Measurements from ENCODE around the gene CHAT. TPM values are rescaled to one million over a fixed set of nuclear protein-coding genes. Genes with fewer than 3 reads are reported as not detected.
"Not testable (repeated sequence)": the region's sequence is repeated elsewhere in the genome, so short reads cannot be mapped to it uniquely, and the experiment has no call there.

The CHAT gene
- total RNA-seq, 1 donor from 2014 or later: 0.14 TPM

DNA sequence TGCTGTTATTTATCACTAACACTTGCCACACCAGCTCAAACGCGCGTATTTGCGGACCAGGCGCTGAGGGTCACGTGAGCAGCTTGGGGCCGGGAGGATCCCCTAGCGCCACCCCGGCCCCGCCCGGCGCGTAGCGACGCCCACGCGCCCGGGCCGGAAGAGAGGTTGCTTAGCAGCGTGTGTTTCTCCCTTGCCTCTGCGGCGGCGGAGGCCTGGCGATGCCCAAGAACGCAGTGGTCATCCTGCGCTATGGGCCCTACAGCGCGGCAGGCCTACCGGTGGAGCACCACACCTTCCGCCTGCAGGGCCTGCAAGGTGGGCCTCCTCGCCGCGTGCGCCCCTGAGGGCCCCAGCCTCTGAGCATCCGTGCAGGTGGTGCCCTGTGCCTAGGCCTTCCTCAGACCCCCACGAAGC lies 65.7 kb downstream of the CHAT start, which contains the start of gene C10orf53:
Gene C10orf53, plus strand, starts transcription at position 172 of the 414 bp plus-strand sequence. Its CDS starts 47 bp downstream, at position 219.
- intact Hi-C loops (cut with micrococcal nuclease): no loop called here

DNA sequence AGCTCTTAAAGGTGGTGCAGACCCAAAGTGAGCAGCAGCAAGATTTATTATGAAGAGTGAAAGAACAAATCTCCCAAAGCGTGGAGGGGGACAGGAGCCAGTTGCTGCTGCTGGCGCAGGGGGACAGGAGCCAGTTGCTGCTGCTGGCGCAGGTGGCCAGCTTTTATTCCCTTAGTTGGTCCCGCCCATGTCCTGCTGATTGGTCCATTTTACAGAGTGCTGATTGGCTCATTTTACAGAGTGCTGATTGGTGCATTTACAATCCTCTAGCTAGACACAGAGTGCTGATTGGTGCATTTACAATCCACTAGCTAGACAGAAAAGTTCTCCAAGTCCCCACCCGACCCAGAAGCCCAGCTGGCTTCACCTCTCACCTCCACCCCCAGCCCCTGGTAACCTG lies 68.6 kb downstream of the CHAT start:
- intact Hi-C loops (cut with micrococcal nuclease): not testable (repeated sequence)

DNA sequence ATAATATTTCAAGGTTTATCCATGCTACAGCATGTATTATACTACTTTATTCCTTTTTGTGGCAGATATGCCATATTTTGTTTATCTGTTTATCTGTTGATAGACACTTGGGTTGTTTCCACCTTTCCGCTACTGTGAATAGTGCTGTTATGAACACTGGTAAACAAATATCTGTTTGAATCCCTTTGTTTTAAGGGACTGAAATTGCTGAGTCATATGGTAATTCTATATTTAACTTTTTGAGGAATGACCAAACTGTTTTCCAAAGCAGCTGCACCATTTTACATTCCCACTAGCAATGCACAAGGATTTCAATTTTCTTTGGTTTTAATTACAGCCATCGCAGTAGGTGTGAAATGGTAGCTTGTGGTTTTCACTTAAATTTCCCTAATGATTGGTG lies 69.0 kb downstream of the CHAT start:
- intact Hi-C loops (cut with micrococcal nuclease): no loop called here

GRCh38 chr10:49686651-49687050 lies 72.8 kb downstream of the CHAT start:
- intact Hi-C loops (cut with micrococcal nuclease): no loop called here

DNA sequence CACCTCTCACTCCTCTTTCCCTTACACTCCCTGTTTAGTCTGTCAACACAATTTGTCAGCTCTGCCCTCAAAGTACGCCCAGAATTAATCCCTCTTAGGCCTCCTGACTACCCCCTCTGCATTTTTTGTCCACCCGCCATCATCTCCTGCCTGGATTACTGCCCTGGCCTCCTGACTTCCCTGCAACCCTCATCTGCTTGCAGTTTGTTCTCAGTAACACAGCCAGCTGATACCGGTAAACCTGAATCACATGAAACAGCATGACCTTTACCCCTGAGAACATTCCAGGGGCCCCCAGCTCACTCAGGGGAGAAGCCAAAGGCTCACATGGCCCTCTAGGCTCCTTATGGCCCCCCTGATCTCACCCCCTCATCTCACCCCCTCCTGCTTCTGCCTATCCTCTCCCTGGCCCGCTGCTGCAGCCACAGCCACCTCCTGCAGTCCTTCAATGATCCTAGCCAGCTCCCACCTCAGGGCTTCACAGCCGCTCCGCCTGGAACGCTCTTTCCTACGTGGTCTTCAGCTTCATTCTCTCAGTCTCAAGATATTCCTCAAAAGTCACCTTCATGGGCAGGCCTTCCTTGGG lies 74.5 kb downstream of the CHAT start:
- intact Hi-C loops (cut with micrococcal nuclease): no loop called here

DNA sequence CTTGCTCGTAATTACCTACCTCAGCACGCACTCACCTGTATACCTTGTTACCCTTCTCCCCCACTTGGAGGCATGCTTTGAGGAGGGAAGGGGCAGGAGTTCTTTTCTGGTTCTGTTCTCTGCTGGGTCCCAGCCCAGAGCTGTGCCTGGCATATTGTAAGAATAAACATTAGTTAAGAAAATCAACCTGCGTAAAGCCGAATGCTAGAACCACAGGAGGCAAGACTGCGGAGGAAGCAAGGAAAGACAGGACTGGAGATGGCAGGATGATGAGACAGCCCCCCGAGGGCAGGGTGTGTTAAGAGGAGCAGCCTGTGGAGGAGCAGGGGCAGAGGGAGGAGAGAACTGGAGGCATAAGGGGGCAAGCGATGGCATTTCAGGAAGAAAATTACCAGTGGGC lies 75.1 kb downstream of the CHAT start:
- intact Hi-C loops (cut with micrococcal nuclease): no loop called here

DNA sequence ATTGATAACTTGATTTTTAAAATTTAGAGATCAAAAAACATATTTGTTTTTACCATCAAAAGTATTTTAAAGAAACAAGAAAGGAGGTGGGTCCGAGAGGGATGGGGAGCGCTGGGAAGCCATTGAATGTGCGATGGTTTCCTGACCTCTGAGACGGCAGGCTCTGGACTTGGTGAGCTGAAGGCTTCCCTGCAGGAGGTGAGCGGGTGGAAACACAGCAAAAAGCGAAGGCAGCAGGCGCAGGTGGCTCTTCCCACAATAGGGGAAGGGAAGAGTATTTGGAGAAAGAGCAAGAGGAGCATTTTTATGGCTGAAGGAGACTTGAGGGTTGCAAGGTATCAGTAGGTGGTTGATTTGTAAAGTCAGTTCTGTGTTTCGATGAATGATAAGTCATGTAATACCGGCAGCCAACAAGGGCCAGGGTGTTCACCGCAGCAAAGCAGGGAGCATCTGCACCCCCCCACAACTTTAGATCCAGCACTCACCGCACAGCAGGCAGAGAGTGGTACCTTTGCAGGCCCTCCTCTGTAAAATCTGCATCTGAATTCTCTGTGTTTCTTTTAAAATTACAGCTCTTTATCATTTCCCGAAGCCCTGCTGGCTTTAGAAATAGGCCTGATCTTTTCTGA lies 76.2 kb downstream of the CHAT start:
- intact Hi-C loops (cut with micrococcal nuclease): no loop called here

DNA sequence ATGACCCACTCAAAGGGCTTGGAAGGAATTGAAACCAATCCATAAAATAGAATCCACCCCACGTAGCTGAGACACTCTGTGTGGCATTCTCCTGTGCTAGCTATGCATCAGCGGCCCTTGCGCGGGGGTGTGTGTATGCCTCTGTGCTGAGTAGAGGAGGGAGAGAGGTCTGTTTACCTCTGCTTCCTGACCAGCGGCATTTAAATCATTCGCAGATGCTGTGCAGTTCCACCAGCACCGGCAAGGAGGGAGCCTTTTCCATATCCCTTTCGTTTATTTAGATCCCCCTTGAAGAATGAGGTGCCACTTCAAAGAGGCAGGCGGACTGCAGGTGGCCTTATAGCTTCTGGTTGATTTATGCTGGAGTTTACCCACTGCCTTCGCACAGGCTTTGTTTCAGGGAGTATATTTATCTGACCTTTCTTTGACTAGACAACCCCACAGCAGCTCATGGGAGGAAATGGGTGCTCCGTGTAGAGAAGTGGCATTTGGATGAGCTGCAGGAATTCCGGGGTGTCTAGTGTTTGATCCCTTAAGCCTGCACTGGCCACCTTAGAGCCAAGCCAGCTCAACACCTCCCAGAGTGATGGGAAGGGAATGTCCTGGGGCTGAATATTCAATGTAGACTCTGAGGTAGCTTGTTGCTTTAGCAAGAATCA lies 77.0 kb downstream of the CHAT start:
- intact Hi-C loops (cut with micrococcal nuclease): no loop called here

DNA sequence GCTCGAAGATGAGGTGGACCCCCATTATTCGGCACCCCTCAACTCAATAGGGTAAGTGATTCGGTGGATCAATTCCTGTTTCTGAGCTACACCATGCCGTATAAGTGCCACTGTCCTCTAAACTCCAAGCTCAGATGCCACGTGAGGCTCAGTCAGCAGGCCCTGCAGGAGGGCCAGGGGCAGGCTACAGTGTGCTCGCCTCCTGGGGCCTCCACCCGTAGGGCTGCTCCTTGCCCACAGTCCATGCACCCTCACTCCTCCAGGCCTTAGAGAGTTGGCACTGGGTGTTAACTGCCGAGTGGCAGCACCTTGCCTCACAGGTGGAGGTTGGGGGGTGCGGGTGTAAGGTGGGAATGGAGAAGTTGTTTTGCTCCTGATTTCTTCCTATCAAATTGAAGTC lies 77.8 kb downstream of the CHAT start:
- intact Hi-C loops (cut with micrococcal nuclease): no loop called here

- intact Hi-C loops (cut with micrococcal nuclease): no loop called here
Observed at GRCh38 chr10:49694466-49694865, 80.6 kb downstream of the CHAT start.

GRCh38 chr10:49696311-49696710 lies 82.5 kb downstream of the CHAT start:
- intact Hi-C loops (cut with micrococcal nuclease): no loop called here

- intact Hi-C loops (cut with micrococcal nuclease): no loop called here
Observed at GRCh38 chr10:49698679-49699078, 84.8 kb downstream of the CHAT start.

GRCh38 chr10:49700211-49700610 lies 86.4 kb downstream of the CHAT start:
- intact Hi-C loops (cut with micrococcal nuclease): no loop called here

DNA sequence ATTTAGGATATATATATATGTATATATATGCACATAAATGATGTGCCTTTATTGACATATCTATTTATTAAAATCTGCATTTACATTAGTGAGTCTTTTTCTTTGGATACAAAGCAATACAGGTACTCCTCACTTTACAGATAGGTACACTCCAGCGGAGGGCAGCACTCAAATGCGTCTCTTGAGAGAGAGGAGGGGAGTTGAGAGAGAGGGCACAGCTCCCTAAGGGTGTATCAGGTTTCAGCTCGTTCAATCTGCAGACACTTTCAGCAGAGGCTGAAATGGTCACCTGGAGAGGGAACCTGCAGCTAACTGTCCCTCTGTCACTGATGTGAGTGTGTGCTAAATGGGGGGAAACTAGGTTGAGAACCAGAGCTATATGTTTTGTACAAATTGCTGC lies 87.2 kb downstream of the CHAT start:
- intact Hi-C loops (cut with micrococcal nuclease): no loop called here

- intact Hi-C loops (cut with micrococcal nuclease): no loop called here
Observed at GRCh38 chr10:49707585-49707984, 93.7 kb downstream of the CHAT start.

DNA sequence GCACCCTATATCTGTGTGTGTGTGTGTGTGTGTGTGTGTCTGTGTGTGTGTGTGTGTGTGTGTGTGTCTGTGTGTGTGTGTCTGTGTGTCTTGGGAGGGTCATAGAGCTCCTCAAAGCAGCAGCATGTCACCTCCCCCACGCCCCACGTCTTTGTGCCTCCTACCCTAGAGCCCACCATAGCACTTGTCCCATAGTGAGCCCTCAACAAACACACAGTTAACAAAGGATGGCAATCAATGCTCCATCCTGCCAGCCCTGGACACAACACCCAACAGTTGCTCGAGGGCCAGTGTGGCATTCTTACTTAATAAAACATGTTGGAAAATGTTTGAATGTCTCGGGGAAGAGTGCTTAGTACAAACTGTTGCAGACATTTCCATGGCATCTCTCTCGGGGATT lies 96.1 kb downstream of the CHAT start:
- intact Hi-C loops (cut with micrococcal nuclease): no loop called here

GRCh38 chr10:49710966-49711365 lies 97.1 kb downstream of the CHAT start:
- intact Hi-C loops (cut with micrococcal nuclease): no loop called here

- intact Hi-C loops (cut with micrococcal nuclease): no loop called here
Observed at GRCh38 chr10:49711481-49711880, 97.6 kb downstream of the CHAT start.

DNA sequence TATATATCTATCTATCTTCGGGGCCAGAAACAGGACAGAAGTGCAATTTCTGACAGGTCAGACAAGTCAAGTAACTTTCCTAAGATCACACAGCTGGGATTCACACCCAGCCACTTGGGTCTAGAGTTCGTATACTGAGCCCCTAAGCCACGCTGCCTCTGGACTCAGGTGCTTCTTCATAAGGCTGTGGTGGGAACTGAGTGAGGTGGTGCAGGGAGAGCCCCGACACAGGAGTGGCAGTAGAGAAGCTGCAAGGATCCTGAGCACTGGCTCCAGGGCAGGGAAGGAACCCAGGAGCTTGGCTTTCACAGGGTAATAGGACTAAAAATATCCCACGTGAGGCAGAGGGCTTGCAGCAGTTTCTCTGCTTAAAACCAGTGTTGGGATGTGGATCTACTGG lies 99.4 kb downstream of the CHAT start:
- intact Hi-C loops (cut with micrococcal nuclease): no loop called here

All from T-helper 2 cell treated with Interferon-gamma antibody and Interleukin-4, amounts not matched to agents 100 ng/mL and 5 ng/mL, for 36 hours (primary cell).